ENCODE data around the gene OR2Z1.

Gene OR2Z1, protein sequence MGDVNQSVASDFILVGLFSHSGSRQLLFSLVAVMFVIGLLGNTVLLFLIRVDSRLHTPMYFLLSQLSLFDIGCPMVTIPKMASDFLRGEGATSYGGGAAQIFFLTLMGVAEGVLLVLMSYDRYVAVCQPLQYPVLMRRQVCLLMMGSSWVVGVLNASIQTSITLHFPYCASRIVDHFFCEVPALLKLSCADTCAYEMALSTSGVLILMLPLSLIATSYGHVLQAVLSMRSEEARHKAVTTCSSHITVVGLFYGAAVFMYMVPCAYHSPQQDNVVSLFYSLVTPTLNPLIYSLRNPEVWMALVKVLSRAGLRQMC

DNA sequence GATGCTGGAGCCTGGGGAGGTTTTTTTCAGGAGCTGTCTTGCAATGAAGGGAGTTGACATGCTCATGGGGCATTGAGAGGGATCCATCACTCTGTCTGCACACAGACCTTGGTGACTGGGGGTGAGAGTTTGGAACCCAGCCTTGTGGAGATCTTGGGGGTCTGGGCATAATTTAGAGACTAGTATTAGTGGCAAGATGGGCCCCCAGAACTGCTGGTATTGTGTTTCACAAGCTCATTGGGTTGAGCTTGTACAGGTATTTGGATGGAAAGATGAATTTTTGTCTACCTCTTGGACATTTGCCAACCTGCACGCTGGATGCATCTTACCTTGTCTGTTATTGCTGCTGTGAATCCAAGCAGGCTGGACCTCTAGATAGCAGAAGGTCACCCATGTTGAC lies at the start of gene OR2Z1:
Gene OR2Z1, plus strand, starts transcription at position 301 of the 400 bp plus-strand sequence. CDS start 9,395 bp downstream, outside the sequence.
- DNase-seq, result no peak

DNA sequence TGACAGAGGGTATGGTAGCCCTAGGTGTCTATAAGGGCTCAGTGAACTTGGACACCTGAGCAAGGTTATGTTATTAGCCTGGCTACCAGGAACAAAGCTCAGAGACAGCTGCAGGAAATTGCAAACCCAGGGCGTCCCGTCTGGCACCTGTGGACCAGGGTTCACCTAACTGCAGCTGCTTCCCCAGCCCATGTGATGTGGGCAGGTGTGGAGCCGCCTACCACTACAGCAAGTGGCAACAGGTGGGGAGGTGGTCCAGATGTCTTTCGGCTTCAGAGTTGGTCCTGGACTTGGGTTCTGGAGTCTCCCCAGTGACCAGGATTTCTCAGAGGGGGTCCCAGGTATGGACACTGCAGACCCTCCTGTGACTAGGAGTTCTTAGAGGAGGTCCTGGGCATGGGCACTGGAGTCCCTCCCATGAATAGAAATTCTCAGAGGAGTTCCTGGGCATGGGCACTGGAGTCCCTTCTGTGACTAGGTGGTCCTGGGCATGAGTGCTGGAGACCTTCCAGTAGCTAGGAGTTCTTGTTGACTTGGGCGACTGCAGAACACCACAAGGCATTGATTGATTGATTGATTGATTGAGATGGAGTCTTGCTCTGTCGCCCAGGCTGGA lies 48.0 kb upstream of the OR2Z1 start:
- no peak for DNase-seq

DNA sequence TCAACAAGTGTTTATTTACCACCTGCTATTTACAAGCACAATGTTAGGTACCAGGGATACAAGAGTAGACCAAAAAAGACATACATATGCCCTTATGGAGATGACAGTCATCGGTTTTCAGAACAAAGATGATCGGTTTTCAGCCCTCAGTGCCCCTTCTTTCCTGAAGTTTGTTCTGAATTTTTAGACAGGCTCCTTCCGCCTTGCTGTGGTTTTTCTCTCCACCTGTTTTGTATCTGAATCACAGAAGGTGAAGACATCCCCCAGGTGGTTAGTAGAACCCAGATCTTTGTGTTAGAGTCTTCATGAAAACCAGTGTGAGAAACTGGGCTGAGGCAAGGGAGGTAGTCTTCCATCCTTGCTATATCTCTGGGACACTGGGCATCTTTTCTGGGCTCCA lies 46.4 kb upstream of the OR2Z1 start:
- no peak for DNase-seq

DNA sequence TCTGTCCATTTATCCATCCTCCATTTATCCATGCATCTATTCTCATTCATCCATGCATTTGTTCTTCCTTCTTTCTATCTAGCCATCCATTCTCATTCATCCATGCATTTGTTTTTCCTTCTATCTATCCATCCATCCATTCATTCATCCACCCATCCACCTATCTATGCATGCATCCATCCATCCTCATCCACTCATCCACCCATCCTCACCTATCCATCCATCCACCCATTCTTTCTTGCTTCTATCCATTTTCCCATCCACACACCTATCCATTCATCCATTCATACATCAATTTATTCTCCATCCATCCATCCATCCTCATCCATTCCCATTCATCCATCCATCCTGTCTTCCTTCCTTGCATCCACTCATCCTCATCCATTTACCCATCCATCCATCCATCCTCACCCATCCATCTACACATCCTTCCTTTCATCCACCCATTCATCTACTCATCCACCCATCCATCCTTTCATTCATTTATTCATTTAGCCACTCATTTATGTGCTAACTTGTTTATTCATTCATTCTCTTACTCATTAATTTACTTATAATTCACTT lies 43.1 kb upstream of the OR2Z1 start:
- DNase-seq, result no peak

DNA sequence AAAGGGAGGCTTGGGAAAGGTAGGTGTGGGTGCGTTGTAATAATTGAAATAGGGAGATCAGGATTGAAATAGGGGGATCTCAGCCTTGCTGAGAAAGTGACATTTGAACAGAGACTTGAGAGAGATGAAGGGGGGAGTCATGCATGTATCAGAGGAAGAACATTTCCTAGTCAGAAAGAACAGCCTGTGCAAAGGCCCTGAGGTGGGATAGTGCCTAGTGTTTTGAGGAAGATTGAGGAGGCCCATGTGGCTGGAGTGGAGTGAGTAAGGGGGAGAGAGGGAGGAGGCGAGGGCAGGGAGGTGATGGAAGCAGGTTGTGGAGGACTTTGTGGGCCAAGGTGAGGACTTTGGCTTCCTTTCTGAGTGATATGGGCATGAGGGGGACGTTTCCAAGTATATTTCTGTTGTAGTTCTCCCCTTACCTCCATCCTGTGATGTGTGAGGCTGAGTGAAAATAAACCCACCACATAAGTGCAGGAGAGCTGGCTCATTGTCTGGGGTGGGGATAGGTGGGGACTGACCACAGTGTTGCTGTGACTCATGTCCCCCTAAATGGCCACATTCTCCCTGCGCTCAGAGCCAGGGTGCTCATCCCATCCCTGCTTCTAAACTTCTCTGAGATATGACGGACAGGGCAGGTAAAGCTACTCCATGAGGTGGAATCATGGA lies 40.6 kb upstream of the OR2Z1 start:
- no peak for DNase-seq

DNA sequence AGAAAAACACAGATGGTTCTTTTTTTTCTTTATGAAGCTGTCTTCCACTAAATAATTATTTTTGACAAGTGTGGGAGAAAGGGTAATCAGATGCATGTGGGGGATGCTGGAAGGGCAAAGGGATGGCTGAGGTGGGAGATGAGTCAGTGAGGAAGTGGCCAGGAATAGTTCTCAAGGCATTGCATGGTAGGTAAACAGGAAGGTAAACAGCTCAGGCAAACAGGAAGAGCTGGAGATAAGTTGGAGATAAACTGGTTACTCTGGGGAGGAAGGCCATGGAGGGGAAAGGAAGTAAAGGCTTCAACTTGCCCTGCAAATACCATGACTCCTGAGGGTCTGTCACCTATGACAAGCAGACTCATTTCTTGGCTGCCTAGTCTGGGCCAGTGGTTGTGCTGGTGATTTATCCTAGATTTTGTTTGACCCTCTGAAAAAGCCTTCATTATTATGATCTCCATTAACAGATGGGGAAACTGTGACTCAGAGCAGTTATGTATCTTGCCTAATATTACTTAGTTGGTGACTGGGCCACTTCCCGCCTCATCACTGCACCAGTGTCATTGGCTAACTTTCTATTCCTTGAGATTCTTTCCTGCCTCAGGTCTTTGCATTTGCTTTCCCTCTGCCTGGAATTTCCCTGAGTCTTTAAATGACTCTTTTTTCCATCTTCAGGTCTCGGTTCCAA lies 39.9 kb upstream of the OR2Z1 start:
- DNase-seq, result no peak

DNA sequence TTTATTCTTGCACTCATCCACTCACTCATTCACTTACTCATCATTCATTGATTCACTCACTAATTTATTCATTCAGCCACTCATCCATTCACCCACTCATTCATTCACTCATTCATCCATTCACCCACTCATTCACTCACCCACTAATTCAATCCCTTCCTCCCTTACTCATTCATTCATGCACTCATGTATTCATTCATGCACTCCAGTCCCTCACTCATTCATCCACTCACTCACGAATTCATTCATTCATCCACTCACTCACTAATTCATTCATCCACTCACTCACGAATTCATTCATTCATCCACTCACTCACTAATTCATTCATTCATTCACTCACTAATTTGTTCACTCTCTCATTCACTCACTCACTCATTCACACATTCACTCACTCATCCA lies 39.0 kb upstream of the OR2Z1 start:
- DNase-seq, result no peak

DNA sequence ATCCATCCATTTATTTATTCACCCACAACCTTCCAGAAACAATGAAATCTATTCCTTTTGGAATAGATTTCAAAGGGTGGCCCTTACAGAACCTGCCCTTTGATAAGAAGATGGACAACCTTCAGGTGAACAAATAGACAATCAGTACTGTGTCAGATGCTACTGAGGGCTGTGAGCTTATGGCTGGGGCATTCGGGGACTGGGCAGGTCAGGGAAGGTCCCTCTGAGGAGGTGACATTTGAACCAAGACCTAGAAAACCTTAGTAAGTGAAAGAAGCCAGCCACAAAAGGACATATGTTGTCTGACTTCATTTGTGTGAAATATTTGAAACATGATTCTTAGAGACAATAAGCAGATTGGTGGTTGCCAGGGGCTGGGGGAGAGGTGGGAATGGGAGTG lies 38.5 kb upstream of the OR2Z1 start:
- DNase-seq, result no peak

DNA sequence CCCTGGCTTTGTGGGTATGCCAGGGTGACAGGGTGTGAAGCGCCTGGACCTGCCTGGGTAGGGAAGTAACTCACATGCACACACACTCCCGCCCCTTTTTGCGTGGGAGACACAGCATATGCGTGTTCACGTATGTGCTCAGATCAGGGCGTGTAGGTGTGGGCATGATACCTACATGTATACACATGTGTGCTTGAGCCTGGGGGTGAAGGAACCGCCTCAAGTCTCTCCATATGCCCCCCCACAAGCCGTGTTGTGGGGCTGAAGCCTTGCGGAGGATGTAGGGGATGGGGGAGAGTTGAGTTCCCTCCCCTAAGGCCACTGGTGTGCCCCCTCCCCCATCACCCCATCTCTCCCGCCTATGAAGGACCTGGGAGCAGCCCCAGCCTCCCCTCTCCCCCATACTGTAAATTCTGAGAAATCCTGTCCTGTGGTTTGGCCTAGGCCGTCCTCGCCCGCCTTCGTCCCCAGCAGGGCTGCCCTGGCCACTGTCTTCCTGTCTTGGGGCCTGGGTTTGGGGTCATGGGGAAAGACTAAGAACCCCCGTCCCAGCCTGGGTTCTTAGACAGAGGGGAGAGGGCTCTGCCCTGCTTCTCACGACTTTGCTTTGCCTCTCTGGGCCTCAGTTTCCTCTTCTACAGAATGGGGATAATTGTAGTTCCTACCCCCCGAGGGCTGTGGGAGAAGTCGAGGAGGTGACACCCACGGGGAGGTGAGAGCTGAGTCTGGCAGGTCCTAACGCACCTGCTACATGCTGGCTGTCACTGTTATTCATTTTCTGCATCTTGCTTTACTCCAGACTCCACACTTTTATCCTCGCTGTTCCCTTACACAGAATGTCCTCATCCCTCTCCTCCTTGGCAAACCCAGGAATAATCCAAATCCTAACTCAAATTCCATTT lies 37.2 kb upstream of the OR2Z1 start:
- DNase-seq, result no peak

DNA sequence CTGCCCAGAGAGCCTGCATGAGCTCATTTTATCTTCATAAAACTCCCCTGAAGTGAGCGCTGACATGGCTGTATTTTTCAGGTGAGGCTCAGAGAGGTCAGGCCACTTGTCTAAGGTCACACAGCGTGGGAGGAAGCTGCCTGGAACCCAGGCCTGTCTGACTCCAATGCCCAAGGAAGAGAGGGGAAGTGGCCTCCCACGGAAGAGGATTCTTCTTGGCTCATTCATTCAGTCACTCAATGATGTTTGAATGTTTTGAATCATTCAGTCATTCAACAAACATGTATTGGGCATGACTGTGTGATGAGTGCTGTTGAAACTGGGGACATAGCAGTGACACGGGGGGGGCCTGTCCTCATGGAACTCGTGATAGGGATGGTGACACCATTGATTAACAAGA lies 34.9 kb upstream of the OR2Z1 start:
- no peak for DNase-seq

DNA sequence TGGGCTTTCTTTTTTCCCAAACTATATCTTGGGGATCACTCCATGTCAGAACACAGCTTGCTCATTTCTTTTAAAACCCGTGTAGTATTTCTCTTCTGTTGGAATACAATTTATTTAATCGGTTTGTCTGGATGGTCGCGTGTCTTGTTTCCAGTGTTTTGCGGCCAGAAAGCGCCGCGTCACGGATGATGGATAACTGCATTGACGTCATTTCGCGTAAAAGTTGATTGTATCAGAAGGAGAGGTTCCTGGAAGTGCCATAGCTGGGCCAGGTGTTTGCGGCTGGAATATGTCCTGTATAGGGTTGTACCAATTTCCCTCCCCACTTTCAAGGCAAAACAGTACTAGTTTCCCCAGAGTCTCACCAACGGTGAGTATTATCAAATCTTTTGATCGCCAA lies 32.5 kb upstream of the OR2Z1 start:
- no peak for DNase-seq

DNA sequence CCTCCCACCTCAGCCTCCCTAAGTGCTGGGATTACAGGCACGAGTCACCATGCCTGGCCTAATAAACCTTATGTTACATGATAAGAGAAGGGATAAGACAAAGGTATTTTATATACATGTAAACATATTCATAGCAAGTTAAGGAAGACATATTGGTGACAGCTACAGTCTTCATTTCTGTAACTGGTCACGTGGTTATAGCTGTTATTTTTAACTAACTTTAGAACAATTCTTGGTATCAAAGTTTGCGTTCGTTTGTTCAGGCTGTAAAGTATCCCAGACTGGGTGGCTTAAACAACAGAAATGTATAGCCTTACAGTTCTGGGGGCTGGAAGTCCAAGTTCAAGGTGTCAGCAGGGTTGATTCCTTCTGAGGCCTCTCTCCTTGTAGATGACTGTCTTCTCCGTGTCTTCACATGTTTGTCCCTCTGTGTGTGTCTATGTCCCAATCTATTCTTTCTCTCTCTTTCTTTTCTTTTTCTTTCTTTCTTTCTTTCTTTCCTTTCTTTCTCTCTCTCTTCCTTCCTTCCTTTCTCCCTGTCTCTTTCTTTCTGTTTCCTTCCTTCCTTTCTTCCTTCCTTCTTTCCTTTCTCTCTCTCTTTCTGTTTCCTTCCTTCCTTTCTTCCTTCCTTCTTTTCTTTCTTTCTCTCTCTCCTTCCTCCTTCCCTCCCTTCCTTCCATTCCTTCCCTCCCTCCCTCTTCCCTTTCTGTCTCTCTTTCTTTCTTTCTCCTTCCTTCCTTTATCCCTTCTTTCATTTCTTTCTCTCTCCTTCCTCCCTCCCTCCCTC lies 30.5 kb upstream of the OR2Z1 start:
- no peak for DNase-seq

DNA sequence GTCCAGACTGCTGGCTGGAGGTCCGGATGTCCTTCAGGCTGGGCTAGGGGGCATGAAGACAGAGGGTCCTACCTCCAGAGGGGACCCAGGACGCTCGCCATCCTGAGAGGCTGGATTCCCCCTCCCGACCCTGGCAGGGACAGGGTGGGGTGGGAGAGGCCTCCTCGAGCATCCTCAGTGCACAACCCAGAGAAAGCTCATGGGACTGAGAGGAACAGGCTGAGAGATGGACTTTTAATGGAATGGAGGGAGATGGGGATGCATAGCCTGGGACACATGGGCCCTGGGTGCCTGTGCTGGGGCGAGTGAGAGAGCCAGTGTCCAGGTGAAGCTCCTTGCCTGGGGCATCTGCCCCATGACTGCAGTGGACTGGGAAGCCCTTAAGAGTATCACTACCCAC lies 25.9 kb upstream of the OR2Z1 start:
- DNase-seq, result no peak

DNA sequence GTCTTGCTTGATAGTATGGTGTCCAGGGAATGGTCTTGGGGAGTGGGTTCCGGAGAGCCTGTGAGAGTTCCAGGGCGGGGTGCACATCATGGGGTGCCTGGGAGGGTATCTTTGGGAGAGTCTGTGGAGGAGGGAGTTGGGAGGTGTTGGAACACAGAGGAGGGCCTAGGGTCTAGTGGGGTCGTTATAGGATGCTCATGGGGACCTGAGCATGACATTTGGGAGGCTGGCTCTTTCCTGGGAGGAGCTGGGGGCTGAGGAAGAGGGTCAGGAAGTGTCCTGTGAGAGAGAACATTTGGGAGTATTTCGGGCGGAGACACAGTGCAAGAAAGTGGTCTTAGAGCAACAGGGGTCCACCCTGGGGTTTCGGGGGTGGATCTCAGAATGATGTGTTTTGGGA lies 25.5 kb upstream of the OR2Z1 start:
- no peak for DNase-seq

DNA sequence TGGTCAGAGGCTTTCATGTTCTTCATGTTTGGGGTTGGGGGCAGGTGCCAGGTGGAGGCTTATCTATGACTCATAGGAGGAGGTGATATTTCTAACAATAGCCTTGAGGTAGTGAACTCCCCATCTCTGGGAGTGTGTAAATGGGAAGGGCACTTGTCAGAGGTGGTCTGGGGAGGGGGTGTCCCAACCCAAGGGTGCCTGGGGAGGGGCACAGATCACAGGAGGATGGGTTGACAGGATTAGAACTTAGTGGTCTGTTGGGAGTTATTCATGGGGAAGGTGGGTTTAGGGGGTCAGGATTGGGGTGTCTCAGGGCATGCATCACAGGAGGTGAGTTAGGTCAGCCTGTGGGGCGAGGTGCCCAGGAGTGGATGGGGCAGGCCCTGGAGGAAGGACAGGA lies 24.4 kb upstream of the OR2Z1 start:
- no peak for DNase-seq

DNA sequence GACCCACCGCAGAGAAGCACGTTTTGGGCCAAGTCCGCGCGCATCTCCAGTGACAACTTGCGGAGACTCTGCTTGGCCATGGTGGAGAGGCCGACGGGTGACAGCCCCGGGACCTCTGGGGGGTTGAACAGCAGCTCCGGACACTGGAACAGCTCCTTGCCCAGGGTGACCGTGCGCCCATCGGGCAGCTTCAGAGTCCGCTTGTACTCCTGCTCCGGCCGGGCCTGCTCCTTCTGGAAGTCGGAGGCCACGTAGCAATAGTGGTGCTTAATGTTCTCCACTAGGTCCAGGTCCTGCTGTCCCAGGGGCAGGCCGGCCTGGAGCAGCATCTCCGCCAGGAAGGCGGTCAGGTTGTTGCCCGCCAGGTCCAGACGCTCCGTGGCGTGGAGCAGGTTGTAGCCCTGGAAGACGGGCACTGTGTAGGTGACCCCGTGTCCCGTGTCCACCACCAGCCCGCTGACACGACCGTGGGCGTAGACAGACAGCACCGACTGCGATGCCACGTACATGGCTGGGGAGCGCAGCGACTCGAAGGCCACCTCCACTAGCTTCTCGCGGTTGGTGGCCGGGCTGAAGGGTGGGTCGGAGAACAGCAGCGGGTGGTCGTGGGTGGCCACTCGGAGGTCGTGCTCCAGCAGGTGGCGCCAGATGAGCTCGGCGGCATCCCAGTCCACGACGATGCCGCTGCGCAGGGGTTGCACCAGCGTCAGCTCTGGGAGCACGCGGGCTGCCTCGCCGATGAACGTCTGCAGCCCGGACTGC lies 23.6 kb upstream of the OR2Z1 start:
- DNase-seq, result peak; percentile 19

DNA sequence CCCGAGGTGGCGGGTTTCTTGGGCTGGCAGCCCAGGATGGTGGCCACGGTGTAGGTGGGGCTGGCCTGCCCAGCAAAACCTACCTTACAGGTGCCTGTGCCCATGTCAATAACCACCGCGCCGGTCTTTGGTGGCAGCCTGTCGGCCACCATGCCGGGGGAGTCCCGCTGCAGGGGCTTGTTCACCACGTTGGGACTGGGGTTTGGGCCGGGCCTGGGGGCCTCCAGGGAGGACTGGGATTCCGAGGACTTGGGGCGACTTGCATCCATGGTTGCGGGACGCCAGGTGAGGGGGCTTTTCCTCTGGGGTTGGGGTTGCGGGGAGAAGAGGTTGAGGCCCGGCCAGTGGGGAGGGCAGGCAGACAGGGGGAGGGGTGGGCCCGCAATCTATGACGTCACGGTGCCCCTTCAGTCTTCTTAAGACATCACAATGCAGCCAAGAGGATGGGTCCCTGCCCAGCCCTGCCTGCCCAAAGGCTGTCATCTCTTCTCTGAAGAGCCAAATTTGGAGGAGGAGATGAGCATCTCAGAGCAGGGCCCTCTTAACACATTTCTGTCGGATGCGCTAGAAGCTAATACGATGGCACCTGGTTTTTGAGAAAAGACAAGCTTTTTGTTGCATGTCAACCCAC lies 22.9 kb upstream of the OR2Z1 start, which contains the start of gene ACTL9:
Gene ACTL9, minus strand, starts transcription at position 363 of the 631 bp plus-strand sequence. Its CDS starts 94 bp downstream, at position 269.
- no peak for DNase-seq

DNA sequence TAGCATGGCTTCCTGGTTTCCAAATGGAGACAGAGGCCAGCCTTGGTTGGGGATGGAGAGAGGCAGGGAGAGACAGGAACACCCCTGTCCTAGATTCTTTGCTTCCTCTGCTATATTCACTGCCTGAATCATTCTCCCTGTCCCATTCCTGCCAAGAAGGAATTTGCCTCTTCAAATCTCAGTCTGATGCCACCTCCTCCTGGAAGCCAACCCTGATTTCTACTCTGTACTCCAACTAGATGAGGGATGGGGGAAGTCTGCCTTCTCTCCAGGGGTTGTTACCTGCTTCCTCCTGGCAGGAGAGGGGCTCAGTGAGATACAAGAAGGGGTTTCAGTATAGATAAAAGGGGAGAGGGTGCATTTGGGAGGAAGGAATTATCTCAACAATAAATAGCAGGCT lies 21.5 kb upstream of the OR2Z1 start:
- DNase-seq, result no peak

DNA sequence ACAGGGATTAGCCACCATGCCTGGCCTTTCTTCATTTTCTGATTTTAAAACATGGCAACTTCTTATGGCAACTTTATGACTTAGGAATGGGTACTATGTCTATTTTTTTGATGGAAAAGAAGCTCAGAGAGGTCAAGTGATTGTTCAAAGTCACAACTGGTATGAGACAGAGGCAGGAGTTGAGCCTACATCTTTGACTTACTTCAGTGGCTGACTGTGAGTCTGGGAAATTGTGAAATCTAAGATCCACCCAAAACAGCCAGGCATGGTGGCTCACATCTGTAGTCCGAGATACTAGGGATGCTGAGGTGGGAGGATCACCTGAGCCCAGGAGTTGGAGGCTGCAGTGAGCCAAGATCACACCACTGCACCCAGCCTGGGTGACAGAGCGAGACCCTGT lies 20.5 kb upstream of the OR2Z1 start:
- DNase-seq, result no peak

DNA sequence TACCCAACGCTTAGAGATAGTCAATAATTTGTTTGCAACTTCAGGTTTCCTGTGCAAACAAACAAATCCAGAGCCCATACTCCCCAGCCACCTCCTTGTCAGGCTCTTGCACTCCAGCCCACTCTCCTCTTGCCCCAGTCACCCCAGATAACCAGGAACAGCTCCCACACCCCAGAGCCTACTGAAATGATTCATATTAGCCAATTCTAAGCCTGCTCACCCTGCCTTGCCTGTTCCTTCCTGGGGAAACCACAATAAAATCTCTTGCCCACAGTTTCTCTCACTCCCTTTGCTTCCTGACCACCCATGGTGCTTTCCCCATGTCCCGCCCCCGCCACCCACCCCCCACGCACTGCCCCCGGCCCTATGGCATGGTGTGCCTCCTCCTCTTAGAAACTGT lies 19.1 kb upstream of the OR2Z1 start:
- peak; percentile 11 for DNase-seq
